CD8-positive, alpha-beta memory T cell (primary cell): Measurements from ENCODE around the gene OR8H1. TPM values are rescaled to one million over a fixed set of nuclear protein-coding genes. Genes with fewer than 3 reads are reported as not detected.

ENCODE experiments used
- CTCF ChIA-PET: fragments of 350-600 bp; sonication (Branson Sonifier 250); formaldehyde crosslinking; loops from one replicate; lab custom pipeline; 2021; ENCODE audit warnings: antibody characterized with exemption; lab: Charles Lee
- POLR2A ChIA-PET: fragments of 350-600 bp; sonication (Branson Sonifier 250); formaldehyde crosslinking; loops from one replicate; lab custom pipeline; 2021; ENCODE audit warnings: antibody characterized with exemption; lab: Charles Lee
- DNase-seq, 5 donors: peaks; one replicate each; pipeline versions ENCODE4 v3.0.0 to v3.0.0-alpha.2; 2020 to 2022; ENCODE audit warnings: mixed read lengths in 1 of 5
- H3K27ac ChIP-seq: one replicate; pipeline ENCODE4 v1.7.0; 2013; ENCODE audit warnings: low read depth, mild to moderate bottlenecking, low read length, moderate library complexity
- H3K27me3 ChIP-seq: 2 replicates; pipeline ENCODE4 v1.7.0; 2013; ENCODE audit warnings: low read length, mild to moderate bottlenecking; ENCODE audit not compliant: insufficient read depth, poor library complexity, severe bottlenecking
- H3K36me3 ChIP-seq: 2 replicates; pipeline ENCODE4 v1.7.0; 2013; ENCODE audit warnings: mild to moderate bottlenecking, low read length, moderate library complexity; ENCODE audit not compliant: insufficient read depth
- H3K4me1 ChIP-seq: 2 replicates; pipeline ENCODE4 v1.7.0; 2013; ENCODE audit warnings: mild to moderate bottlenecking, low read length, moderate library complexity; ENCODE audit not compliant: insufficient read depth
- H3K4me3 ChIP-seq: 2 replicates; pipeline ENCODE4 v1.7.0; 2013; ENCODE audit warnings: mild to moderate bottlenecking, low read length
- H3K9me3 ChIP-seq: 2 replicates; pipeline ENCODE4 v1.7.0; 2013; ENCODE audit warnings: mild to moderate bottlenecking, low read length
- H3K27ac Mint-ChIP-seq, 8 donors: one replicate each; pipeline ENCODE4 v1.8.0; 2020 to 2021; ENCODE audit warnings: mixed read lengths in 8 of 8, mild to moderate bottlenecking in 6 of 8, inconsistent platforms in 3 of 8, moderate library complexity in 3 of 8
- H3K27me3 Mint-ChIP-seq, 2 donors: one replicate each; pipeline ENCODE4 v1.8.0; 2020 to 2021; ENCODE audit warnings: mixed read lengths in 2 of 2, mild to moderate bottlenecking in 1 of 2, moderate library complexity in 1 of 2
- H3K36me3 Mint-ChIP-seq, 3 donors: one replicate each; pipeline ENCODE4 v1.8.0; 2020 to 2021; ENCODE audit warnings: mixed read lengths in 3 of 3, inconsistent platforms in 1 of 3, mild to moderate bottlenecking in 1 of 3
- H3K4me1 Mint-ChIP-seq, 3 donors: one replicate each; pipeline ENCODE4 v1.8.0; 2020 to 2021; ENCODE audit warnings: mixed read lengths in 3 of 3, inconsistent platforms in 1 of 3, mild to moderate bottlenecking in 1 of 3
- H3K4me3 Mint-ChIP-seq, 7 donors: one replicate each; pipeline ENCODE4 v1.8.0; 2020 to 2021; ENCODE audit warnings: mixed read lengths in 7 of 7, mild to moderate bottlenecking in 6 of 7, moderate library complexity in 4 of 7, inconsistent platforms in 2 of 7
- H3K9me3 Mint-ChIP-seq, 5 donors: one replicate each; pipeline ENCODE4 v1.8.0; 2020 to 2022; ENCODE audit warnings: mixed read lengths in 5 of 5, mild to moderate bottlenecking in 3 of 5, moderate library complexity in 2 of 5, inconsistent platforms in 1 of 5
- polyA plus RNA-seq: library from polyadenylated mRNA; unstranded; fragments of 300-500 nt; fragmentation: Illumina TruSeq; gene quantifications from one replicate; pipeline ENCODE4 v1.2.3, GENCODE V29; 2021
- total RNA-seq, 2 experiments: library from RNA; stranded (reverse); gene quantifications; one replicate each; pipeline ENCODE4 v1.2.3, GENCODE V29; 2021

Gene OR8H1
- total and polyA plus RNA-seq, 3 experiments from 2014 or later = not detected

DNA sequence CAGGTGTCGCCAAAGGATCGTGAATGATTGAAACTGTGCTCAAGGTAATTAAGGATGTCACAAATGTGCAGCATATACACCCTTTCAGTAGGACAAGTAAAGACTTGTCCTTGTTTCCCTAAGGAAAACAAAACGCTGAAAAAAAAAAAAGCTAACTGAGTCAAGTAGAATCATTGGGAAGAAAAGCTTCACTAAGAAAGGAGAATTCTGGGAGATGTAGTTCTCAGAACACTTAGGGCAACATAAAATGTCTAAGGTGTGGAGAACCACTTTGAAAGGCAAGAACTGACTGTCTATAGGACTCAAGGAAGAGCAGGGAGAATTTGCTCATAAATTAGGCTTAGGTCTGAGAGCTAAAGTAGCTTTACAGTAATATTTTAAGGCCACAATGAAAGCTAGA lies 21.0 kb downstream of the OR8H1 start:
- ChIA-PET CTCF (no interaction called here), POLR2A (no interaction called here)
- Mint-ChIP-seq H3K27me3 (no peaks in the 10 kb centered on the region), H3K36me3 (no peaks in the 10 kb centered on the region), H3K27ac (no peak overlapping the region), H3K4me3 (no peak overlapping the region), H3K9me3 (peaks cover 10 to 28% (median 19%) of the 10 kb centered on the region in 5 donors), H3K4me1 (no peaks in the 10 kb centered on the region)
- Histone ChIP-seq H3K36me3 (no peaks in the 10 kb centered on the region), H3K9me3 (no peaks in the 10 kb centered on the region), H3K4me3 (no peak overlapping the region), H3K4me1 (no peaks in the 10 kb centered on the region), H3K27ac (no peak overlapping the region), H3K27me3 (no peaks in the 10 kb centered on the region)
- DNase-seq = no peak

DNA sequence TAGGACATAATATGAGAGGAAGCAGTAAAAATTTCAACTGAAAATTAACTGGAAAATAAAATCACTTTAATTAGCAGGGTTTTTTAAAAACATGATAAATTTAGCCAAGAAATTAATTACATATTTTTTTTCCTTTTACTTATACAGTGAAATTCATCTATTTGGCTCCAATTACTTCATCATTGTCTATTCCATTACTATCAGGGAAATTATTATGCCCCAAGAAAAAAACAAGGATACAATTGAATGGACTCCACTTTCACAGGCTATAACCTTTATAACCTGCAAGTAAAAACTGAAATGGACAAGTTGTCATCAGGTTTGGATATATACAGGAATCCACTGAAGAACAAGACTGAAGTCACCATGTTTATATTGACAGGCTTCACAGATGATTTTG lies 40.1 kb downstream of the OR8H1 start, which contains the start of gene OR5T3:
TSS of gene OR5T3 (plus strand) at position 301 of the 400 bp plus-strand sequence. CDS start at position 301, 0 bp downstream.
- Histone ChIP-seq H3K9me3 (no peaks in the 10 kb centered on the region), H3K27ac (no peak within 1 kb of the TSS), H3K4me3 (no peak within 1 kb of the TSS), H3K36me3 (no peaks in the 10 kb centered on the region), H3K4me1 (no peaks in the 10 kb centered on the region), H3K27me3 (no peaks in the 10 kb centered on the region)
- H3K27me3 Mint-ChIP-seq = no peaks in the 10 kb centered on the region
- H3K4me3 Mint-ChIP-seq = no peak within 1 kb of the TSS
- no peak for DNase-seq
- CTCF ChIA-PET = no interaction called here
- no peaks in the 10 kb centered on the region for H3K4me1 Mint-ChIP-seq
- peaks cover 0 to 2% (median 0%) of the 10 kb centered on the region in 3 donors for H3K36me3 Mint-ChIP-seq
- H3K9me3 Mint-ChIP-seq = peaks cover 6 to 21% (median 14%) of the 10 kb centered on the region in 5 donors
- POLR2A ChIA-PET = no interaction called here
- H3K27ac Mint-ChIP-seq = no peak within 1 kb of the TSS

Other genes with a start within 250 kb of the OR8H1 start
- not detected for gene OR8I2, start 198.9 kb downstream of the OR8H1 start, total RNA-seq
- gene OR8I2, start 198.9 kb downstream of the OR8H1 start, polyA plus RNA-seq = not detected
- gene OR8H2, start 188.6 kb downstream of the OR8H1 start, total RNA-seq = not detected
- gene OR8H2, start 188.6 kb downstream of the OR8H1 start, polyA plus RNA-seq = not detected
- gene OR8H3, start 169.9 kb downstream of the OR8H1 start, total RNA-seq = not detected
- not detected for gene OR8H3, start 169.9 kb downstream of the OR8H1 start, polyA plus RNA-seq
- gene OR8J3, start 152.1 kb downstream of the OR8H1 start, total RNA-seq = not detected
- not detected for gene OR8J3, start 152.1 kb downstream of the OR8H1 start, polyA plus RNA-seq
- not detected for gene OR8K5, start 131.9 kb downstream of the OR8H1 start, total RNA-seq
- gene OR8K5, start 131.9 kb downstream of the OR8H1 start, polyA plus RNA-seq = not detected
- gene OR5J2, start 115.6 kb downstream of the OR8H1 start, total RNA-seq = not detected
- not detected for gene OR5J2, start 115.6 kb downstream of the OR8H1 start, polyA plus RNA-seq
- not detected for gene OR5T2, start 58.0 kb downstream of the OR8H1 start, total RNA-seq
- not detected for gene OR5T2, start 58.0 kb downstream of the OR8H1 start, polyA plus RNA-seq
- gene OR5T3, start 40.0 kb downstream of the OR8H1 start, total RNA-seq = not detected
- not detected for gene OR5T3, start 40.0 kb downstream of the OR8H1 start, polyA plus RNA-seq
- gene OR5T1, start 18.1 kb downstream of the OR8H1 start, total RNA-seq = not detected
- not detected for gene OR5T1, start 18.1 kb downstream of the OR8H1 start, polyA plus RNA-seq
- not detected for gene OR8K3, start 22.9 kb upstream of the OR8H1 start, total RNA-seq
- not detected for gene OR8K3, start 22.9 kb upstream of the OR8H1 start, polyA plus RNA-seq
- gene OR8K1, start 53.8 kb upstream of the OR8H1 start, total RNA-seq = not detected
- not detected for gene OR8K1, start 53.8 kb upstream of the OR8H1 start, polyA plus RNA-seq
- gene OR8J1, start 62.0 kb upstream of the OR8H1 start, total RNA-seq = not detected
- gene OR8J1, start 62.0 kb upstream of the OR8H1 start, polyA plus RNA-seq = not detected
- not detected for gene OR8U1, start 83.4 kb upstream of the OR8H1 start, total RNA-seq
- gene OR8U1, start 83.4 kb upstream of the OR8H1 start, polyA plus RNA-seq = not detected
- not detected for gene OR5AL1, start 120.4 kb upstream of the OR8H1 start, total RNA-seq
- gene OR5AL1, start 120.4 kb upstream of the OR8H1 start, polyA plus RNA-seq = not detected
- gene OR5M3, start 181.1 kb upstream of the OR8H1 start, total RNA-seq = not detected
- not detected for gene OR5M3, start 181.1 kb upstream of the OR8H1 start, polyA plus RNA-seq
- not detected for gene OR5M8, start 199.1 kb upstream of the OR8H1 start, total RNA-seq
- not detected for gene OR5M8, start 199.1 kb upstream of the OR8H1 start, polyA plus RNA-seq